HepG2 (cell line): ENCODE measurements around the gene ERBB4. TPM values are rescaled to one million over a fixed set of nuclear protein-coding genes. Genes with fewer than 3 reads are reported as not detected.
A peak's percentile ranks its signal among the peaks of the same experiment; 100 is the strongest.

Experiments
- ATAC-seq: fragments of 200-7000 bp; cut with Tn5 transposase; 3 replicates; pipeline ENCODE4 v1.9.1; 2020; ENCODE audit warnings: mild to moderate bottlenecking, moderate library complexity
- BruUV-seq: library from RNA; stranded (reverse); fragments of 400-500 nt; replicated peaks from 2 replicates; lab custom pipeline; 2021; lab: Mats Ljungman, UMichigan
- CTCF ChIA-PET: fragments of 300-600 bp; formaldehyde crosslinking; extraction: SDS; loops from one replicate; lab custom pipeline; 2021; ENCODE audit warnings: low total read pairs, inconsistent platforms, low intra/inter-chr PET ratio; lab: Yijun Ruan, JAX
- POLR2A ChIA-PET: fragments of 350-600 bp; sonication (Branson Sonifier 250); formaldehyde crosslinking; loops from one replicate; lab custom pipeline; 2020; ENCODE audit warnings: antibody characterized with exemption, inconsistent platforms; lab: Yijun Ruan, JAX
- DNase-seq: peaks from one replicate; pipeline ENCODE4 v3.0.0-alpha.2; 2015; ENCODE audit warnings: low spot score
- FAIRE-seq: peaks from 3 replicates; lab custom pipeline; 2011; peaks lifted over from hg19 to GRCh38; lab: Jason Lieb, UNC
- H2AFZ ChIP-seq: one replicate; pipeline ENCODE4 v1.6.1; 2011; ENCODE audit warnings: low read length, inconsistent platforms
- H3K27ac ChIP-seq: fragments of 300-600 bp; 3 replicates; pipeline ENCODE4 v1.8.0; 2011; ENCODE audit warnings: mixed run types, mild to moderate bottlenecking, mixed read lengths, low read length, inconsistent platforms; ENCODE audit not compliant: insufficient read depth; ENCODE audit errors: extremely low read length
- H3K27me3 ChIP-seq, 2 experiments: fragments of 200-600 bp in 1 of 2; 2 replicates in 1 of 2; 3 replicates in 1 of 2; pipeline versions ENCODE4 v1.6.0 to v1.8.0; 2011; ENCODE audit warnings: low read length in 2 of 2, mild to moderate bottlenecking in 2 of 2, moderate library complexity in 2 of 2, inconsistent platforms in 1 of 2; ENCODE audit not compliant: insufficient read depth in 2 of 2, control insufficient read depth in 1 of 2
- H3K36me3 ChIP-seq, 2 experiments: fragments of 200-600 bp in 1 of 2; replicated peaks in 1 of 2; 2 replicates in 1 of 2; 3 replicates in 1 of 2; pipeline versions ENCODE4 v1.5.1 to v1.8.0; 2011; ENCODE audit warnings: low read length in 2 of 2, inconsistent platforms in 1 of 2; ENCODE audit not compliant: insufficient read depth in 2 of 2, control insufficient read depth in 1 of 2
- H3K4me1 ChIP-seq: 2 replicates; pipeline ENCODE4 v1.5.1; 2012; ENCODE audit warnings: low read length, inconsistent platforms; ENCODE audit not compliant: insufficient read depth
- H3K4me2 ChIP-seq: 2 replicates; pipeline ENCODE4 v1.6.0; 2011; ENCODE audit warnings: low read depth, low read length, inconsistent platforms
- H3K4me3 ChIP-seq, 3 experiments: fragments of 200-600 bp in 1 of 3; sonication (generic), shearing (Covaris generic) in 1 of 3; replicated peaks in 1 of 3; 2 replicates each; pipeline ENCODE4 v1.5.1; 2011 to 2016; ENCODE audit warnings: low read length in 3 of 3, inconsistent platforms in 2 of 3, low read depth in 2 of 3, mild to moderate bottlenecking in 2 of 3, control low read depth in 1 of 3, mixed read lengths in 1 of 3; ENCODE audit not compliant: insufficient read depth in 1 of 3
- H3K79me2 ChIP-seq: one replicate; pipeline ENCODE4 v1.6.1; 2011; ENCODE audit warnings: low read length, inconsistent platforms; ENCODE audit not compliant: insufficient read depth
- H3K9ac ChIP-seq: 2 replicates; pipeline ENCODE4 v1.6.0; 2011; ENCODE audit warnings: mild to moderate bottlenecking, low read depth, low read length, inconsistent platforms; ENCODE audit not compliant: insufficient read depth
- H3K9me3 ChIP-seq: 2 replicates; pipeline ENCODE4 v1.5.1; 2012; ENCODE audit warnings: mild to moderate bottlenecking, low read length
- H4K20me1 ChIP-seq: 2 replicates; pipeline ENCODE4 v1.6.0; 2011; ENCODE audit warnings: inconsistent platforms, mild to moderate bottlenecking, low read length, moderate library complexity; ENCODE audit not compliant: insufficient read depth
- ATF7 ChIP-seq, 2 experiments: fragments of 450-650 bp in 1 of 2; sonication (generic) in 1 of 2; formaldehyde crosslinking in 1 of 2; IDR thresholded peaks; 2 replicates each; pipeline versions ENCODE4 v1.4.0 to v1.6.1; 2016 to 2020; ENCODE audit warnings: antibody characterized with exemption in 1 of 2, mild to moderate bottlenecking in 1 of 2, missing genetic modification reagents in 1 of 2
- BCL6 ChIP-seq: IDR thresholded peaks from 2 replicates; pipeline ENCODE4 v1.6.1; 2016; ENCODE audit warnings: missing genetic modification reagents, missing compliant biosample characterization
- CEBPG ChIP-seq: IDR thresholded peaks from 2 replicates; pipeline ENCODE4 v1.6.1; 2016
- GTF2F1 ChIP-seq: fragments of 150-350 bp; IDR thresholded peaks from 2 replicates; pipeline ENCODE4 v1.6.1; 2014; ENCODE audit warnings: low read length
- ISL2 ChIP-seq: sonication (generic); formaldehyde crosslinking; IDR thresholded peaks from 2 replicates; pipeline ENCODE4 v1.5.0; 2020; ENCODE audit warnings: missing genetic modification reagents
- whole genome bisulfite sequencing: methylation state at CpG from one replicate; pipeline ENCODE4 v1.1.6; 2017; ENCODE audit warnings: low lambda C conversion rate; 5-methylcytosine and 5-hydroxymethylcytosine counted together
- in situ Hi-C: cut with HindIII; loops from 2 replicates; pipeline ENCODE4 v1.10.0; 2017; ENCODE audit warnings: low pct_unique_long_range_greater_than_20kb; ENCODE audit not compliant: extremely low pct_ligation_motif_present
- intact Hi-C: fragments of 100-400 bp; cut with micrococcal nuclease; formaldehyde crosslinking; loops from one replicate; pipeline ENCODE4 v1.10.0; 2022; ENCODE audit not compliant: unreplicated experiment
- polyA plus RNA-seq, 8 experiments: library from polyadenylated mRNA; depleted of rRNA in 3 of 8; stranded (reverse) in 7 of 8; unstranded in 1 of 8; fragments of >200 nt; fragmentation: Illumina TruSeq in 4 of 8; extraction: Trizol in 4 of 8; gene quantifications; 2 replicates each; pipeline versions ENCODE4 v1.2.1 to v1.2.3, GENCODE V29; 2011 to 2016; ENCODE audit warnings: low read depth in 4 of 8, missing spikeins in 1 of 8, mixed read lengths in 1 of 8; ENCODE audit not compliant: insufficient read depth in 1 of 8
- total RNA-seq, 5 experiments: library from RNA; depleted of rRNA; stranded (reverse); fragments of >200 nt; fragmentation: Illumina TruSeq; extraction: Trizol; gene quantifications; 2 replicates each; pipeline ENCODE4 v1.2.3, GENCODE V29; 2016; ENCODE audit warnings: low read depth in 1 of 5
- TF ChIP-seq, protein P1 (sequence below): sonication (generic); formaldehyde crosslinking; IDR thresholded peaks from 2 replicates; pipeline ENCODE4 v1.4.0; 2020; ENCODE audit warnings: missing genetic modification reagents
- TF ChIP-seq, protein P2 (sequence below): sonication (generic); formaldehyde crosslinking; IDR thresholded peaks from 2 replicates; pipeline ENCODE4 v1.5.0; 2020; ENCODE audit warnings: mild to moderate bottlenecking, missing genetic modification reagents, moderate library complexity
- TF ChIP-seq, protein P3 (sequence below): sonication (generic); formaldehyde crosslinking; IDR thresholded peaks from 2 replicates; pipeline ENCODE4 v1.4.0; 2020; ENCODE audit warnings: missing genetic modification reagents
- TF ChIP-seq, protein P4 (sequence below): sonication (generic); formaldehyde crosslinking; IDR thresholded peaks from 2 replicates; pipeline ENCODE4 v1.8.1; 2023; ENCODE audit warnings: mild to moderate bottlenecking, missing genetic modification reagents, borderline replicate concordance

Gene ERBB4
- total and polyA plus RNA-seq, 2 of the 13 experiments (the other 11 are each of a cell fraction or from before 2014, with no cell fraction given): not detected

DNA sequence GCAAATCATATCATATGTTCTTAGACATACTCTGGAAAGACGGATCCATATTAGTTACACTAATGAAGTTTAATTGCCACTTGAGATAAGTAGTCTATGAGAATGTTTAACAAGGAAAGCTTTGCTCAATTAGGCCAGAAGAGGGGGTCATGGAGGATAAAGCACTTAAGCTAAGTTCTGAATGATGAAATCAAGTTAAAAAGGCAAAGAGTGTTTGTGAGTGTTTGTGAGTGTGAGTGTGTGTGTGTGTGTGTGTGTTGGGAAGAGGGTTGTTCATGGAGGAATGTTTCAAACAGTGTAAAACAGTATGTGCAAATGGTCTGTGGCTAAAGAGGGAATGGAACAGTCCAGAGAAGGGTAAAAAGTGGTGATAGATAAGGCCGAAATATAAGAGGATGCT lies 360.9 kb downstream of the ERBB4 start:
- 23% methylated on average over 2 of the region's 2 CpGs for WGBS
- TF ChIP-seq CEBPG (CRISPR knock-in tag): 0 out of 2 replicates have a peak, but pooled peaks have one; percentile 9
- TF ChIP-seq ISL2 (CRISPR knock-in tag): no peak
- TF ChIP-seq GTF2F1: no peak
- no peak for TF ChIP-seq BCL6 (CRISPR knock-in tag)
- TF ChIP-seq, protein P1, sequence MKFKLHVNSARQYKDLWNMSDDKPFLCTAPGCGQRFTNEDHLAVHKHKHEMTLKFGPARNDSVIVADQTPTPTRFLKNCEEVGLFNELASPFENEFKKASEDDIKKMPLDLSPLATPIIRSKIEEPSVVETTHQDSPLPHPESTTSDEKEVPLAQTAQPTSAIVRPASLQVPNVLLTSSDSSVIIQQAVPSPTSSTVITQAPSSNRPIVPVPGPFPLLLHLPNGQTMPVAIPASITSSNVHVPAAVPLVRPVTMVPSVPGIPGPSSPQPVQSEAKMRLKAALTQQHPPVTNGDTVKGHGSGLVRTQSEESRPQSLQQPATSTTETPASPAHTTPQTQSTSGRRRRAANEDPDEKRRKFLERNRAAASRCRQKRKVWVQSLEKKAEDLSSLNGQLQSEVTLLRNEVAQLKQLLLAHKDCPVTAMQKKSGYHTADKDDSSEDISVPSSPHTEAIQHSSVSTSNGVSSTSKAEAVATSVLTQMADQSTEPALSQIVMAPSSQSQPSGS: no peak
- TF ChIP-seq ATF7 (IDR thresholded peaks at IDR 0.05): peak; percentile 34; the same call in 1 of the 2 replicates
- TF ChIP-seq ATF7 (CRISPR knock-in tag; IDR thresholded peaks at IDR 0.05): no peak
- TF ChIP-seq, protein P2, sequence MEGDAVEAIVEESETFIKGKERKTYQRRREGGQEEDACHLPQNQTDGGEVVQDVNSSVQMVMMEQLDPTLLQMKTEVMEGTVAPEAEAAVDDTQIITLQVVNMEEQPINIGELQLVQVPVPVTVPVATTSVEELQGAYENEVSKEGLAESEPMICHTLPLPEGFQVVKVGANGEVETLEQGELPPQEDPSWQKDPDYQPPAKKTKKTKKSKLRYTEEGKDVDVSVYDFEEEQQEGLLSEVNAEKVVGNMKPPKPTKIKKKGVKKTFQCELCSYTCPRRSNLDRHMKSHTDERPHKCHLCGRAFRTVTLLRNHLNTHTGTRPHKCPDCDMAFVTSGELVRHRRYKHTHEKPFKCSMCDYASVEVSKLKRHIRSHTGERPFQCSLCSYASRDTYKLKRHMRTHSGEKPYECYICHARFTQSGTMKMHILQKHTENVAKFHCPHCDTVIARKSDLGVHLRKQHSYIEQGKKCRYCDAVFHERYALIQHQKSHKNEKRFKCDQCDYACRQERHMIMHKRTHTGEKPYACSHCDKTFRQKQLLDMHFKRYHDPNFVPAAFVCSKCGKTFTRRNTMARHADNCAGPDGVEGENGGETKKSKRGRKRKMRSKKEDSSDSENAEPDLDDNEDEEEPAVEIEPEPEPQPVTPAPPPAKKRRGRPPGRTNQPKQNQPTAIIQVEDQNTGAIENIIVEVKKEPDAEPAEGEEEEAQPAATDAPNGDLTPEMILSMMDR: peak; percentile 13; the same call in 1 of the 2 replicates
- TF ChIP-seq, protein P3, sequence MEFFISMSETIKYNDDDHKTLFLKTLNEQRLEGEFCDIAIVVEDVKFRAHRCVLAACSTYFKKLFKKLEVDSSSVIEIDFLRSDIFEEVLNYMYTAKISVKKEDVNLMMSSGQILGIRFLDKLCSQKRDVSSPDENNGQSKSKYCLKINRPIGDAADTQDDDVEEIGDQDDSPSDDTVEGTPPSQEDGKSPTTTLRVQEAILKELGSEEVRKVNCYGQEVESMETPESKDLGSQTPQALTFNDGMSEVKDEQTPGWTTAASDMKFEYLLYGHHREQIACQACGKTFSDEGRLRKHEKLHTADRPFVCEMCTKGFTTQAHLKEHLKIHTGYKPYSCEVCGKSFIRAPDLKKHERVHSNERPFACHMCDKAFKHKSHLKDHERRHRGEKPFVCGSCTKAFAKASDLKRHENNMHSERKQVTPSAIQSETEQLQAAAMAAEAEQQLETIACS: no peak
- TF ChIP-seq, protein P4, sequence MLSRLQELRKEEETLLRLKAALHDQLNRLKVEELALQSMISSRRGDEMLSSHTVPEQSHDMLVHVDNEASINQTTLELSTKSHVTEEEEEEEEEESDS: no peak
- CTCF ChIA-PET: no interaction called here
- intact Hi-C loops: loop anchor here (1.0 kb wide), 2 partner anchors 290 to 343 kb away; no protein-coding TSS in a partner anchor
- H2AFZ ChIP-seq: no peak overlapping the region
- peak; percentile 63 for FAIRE-seq
- no peak overlapping the region for H3K4me3 ChIP-seq
- POLR2A ChIA-PET: no interaction called here
- H3K27ac ChIP-seq: no peak overlapping the region
- BruUV-seq: no TSS peak
- H3K4me1 ChIP-seq: no peaks in the 10 kb centered on the region
- ATAC-seq: no peak
- H3K36me3 ChIP-seq: no peaks in the 10 kb centered on the region
- H3K4me2 ChIP-seq: no peak overlapping the region
- no peaks in the 10 kb centered on the region for H3K27me3 ChIP-seq
- H3K9ac ChIP-seq: no peak overlapping the region
- no peaks in the 10 kb centered on the region for H3K79me2 ChIP-seq
- H3K9me3 ChIP-seq: no peaks in the 10 kb centered on the region
- H4K20me1 ChIP-seq: no peaks in the 10 kb centered on the region
- in situ Hi-C loops: no loop called here
- DNase-seq: peak; percentile 3
